GM19351 (cell line): Measurements from ENCODE around the gene RPRD2.

Experiments used
- ATAC-seq: cut with Tn5 transposase; IDR thresholded peaks from one replicate; pipeline ENCODE4 v1.9.1; 2021; ENCODE audit warnings: mild to moderate bottlenecking, moderate library complexity; ENCODE audit not compliant: unreplicated experiment

Gene RPRD2

DNA sequence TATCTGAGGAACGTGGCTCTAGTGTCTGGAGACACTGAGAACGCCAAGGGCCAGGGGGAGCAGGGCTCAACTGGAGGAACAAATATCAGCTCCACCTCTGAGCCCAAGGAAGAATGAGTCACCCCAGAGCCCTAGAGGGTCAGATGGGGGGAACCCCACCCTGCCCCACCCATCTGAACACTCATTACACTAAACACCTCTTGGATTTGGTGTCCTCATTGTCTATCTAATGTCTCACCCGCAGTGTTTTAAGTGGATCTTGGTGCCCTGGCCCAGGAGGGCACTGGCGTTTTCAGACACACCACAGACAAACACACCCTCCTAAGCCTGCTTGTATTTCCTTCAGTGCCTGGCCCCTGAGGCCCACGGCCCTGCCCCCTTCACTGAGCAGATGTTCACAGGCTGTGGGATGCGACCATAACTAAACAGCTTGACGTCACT, 149.4 kb downstream of the RPRD2 start:
- no peak for ATAC-seq

DNA sequence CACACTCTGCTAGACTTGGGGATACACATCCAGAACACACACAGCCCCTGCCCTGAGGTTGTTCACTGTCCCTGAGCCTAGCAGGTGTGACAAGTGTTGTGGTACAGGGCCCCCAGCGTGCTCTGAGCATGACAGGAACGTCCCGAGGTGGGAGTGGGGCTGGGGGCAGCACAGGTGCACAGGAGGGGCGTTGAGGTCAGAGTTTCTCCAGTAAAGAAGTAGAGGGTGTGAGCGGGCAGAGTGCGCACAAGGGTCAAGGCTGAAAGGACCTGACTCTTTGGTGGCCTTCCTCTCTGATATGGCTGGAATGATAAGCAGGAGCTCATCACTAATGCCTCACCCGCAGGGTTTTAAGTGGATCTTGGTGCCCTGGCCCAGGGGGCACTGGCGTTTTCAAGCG, 150.3 kb downstream of the RPRD2 start:
- no peak for ATAC-seq

DNA sequence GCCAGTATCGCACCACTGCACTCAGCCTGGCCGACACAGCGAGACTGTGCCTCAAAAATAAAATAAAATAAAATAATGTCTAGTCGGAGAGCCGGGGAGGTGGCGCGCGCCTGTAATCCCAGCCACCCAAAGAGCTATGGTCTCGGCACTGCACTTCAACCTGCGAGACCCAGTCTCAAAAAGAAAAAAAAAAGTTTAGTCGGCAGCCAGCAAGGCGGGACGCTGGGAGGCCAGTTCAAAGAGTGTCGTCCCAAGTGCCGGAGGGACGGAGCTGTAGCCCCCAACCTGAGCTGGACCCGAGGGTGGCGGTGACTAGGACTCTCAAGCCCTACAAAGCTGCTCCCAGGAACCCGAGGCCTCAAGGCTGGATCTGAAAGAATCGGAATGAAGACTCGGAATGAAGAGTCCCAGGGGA, 151.0 kb downstream of the RPRD2 start:
- peak; percentile 5 for ATAC-seq

DNA sequence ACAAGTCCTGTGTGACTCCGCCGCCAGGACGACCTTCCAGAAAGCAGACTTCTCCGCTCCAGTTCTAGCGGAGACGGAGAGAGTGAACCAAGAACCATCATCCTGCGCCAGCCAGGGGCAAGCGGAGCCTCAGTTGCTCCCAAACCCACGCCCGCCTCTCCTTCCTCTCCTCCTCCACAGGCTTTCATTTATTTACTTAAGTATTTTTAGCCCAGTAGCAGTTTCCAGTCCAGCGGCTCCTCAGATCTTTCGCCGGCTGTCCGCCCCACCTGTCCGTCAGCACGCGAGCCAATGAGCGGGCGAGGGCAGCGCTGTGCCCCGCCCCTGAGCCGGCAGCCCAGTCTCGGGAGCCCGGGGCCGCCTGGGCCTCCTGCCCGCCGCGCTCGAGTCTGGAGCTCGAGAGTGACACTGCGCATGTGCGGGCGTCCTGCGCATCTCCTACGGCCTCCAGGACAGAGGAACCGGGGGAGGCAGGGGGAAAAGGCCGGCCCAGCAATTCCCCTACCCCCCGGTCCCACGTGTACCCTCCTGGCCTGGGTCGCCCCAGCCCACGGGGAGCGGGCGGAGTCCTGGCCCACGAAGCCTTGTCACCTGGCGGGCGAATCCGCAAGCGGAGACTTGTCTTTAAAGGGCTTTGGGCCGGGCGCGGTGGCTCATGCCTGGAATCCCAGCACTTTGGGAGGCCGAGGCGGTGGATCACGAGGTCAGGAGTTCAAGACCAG, 151.5 kb downstream of the RPRD2 start, which contains the start of gene FALEC:
Gene FALEC (plus strand): TSS at position 425 of the 722 bp plus-strand sequence.
- peak; percentile 97 for ATAC-seq

GRCh38 chr1:150516050-150516591, 152.2 kb downstream of the RPRD2 start:
- no peak for ATAC-seq

DNA sequence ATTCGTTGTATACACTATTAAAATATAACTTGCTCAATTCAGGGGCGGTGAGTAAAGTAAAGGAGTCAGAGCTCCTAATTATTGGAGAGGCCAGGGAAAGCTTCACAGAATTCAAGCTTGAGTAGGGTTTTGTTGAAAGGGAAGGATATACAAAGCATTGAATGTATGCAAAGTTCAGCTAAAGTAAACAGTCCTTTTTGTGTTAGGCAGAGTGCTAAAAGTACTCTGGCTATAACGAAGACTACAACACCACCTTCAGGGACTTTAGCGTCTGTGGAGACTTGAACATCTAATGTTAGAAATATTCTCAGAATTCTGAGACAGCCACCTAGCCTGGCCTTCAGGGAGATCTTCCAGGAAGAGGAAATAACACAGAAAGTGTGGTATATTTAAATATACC, 152.7 kb downstream of the RPRD2 start:
- ATAC-seq, result no peak

DNA sequence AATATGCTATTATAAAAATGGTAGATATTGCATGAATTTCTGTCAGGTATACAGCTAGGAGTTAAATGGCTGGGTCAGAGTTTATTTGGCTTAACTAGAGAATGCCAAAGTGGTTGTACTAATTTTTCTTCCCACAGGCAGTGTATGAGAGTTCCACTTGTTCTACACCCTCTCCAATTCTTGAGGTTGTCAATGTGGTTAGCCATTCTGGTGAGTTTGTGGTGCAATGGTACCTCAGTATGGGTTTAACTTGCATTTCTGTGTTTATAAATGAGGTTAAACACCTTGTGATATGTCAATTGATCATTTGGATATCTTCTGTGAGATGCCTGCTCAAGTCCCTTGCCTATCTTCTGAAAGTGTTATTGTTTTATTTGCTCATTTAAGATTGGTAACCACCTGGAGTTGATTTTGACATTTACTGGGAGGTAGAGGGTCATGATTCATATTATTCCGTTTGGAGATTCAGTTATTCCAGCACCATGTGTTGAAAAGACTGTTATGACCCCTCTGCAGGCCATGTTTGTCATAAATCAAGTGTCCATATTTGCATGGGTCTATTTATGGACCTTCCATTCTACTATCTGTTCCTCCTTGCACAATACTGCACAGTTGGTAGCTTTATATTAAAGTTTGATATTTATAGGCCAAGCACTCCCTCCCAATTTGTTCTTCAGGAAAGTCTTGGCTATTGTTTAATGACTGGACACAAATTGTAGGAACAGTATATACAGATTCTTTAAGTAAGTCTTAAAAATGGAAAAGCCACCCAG, 157.4 kb downstream of the RPRD2 start:
- no peak for ATAC-seq

DNA sequence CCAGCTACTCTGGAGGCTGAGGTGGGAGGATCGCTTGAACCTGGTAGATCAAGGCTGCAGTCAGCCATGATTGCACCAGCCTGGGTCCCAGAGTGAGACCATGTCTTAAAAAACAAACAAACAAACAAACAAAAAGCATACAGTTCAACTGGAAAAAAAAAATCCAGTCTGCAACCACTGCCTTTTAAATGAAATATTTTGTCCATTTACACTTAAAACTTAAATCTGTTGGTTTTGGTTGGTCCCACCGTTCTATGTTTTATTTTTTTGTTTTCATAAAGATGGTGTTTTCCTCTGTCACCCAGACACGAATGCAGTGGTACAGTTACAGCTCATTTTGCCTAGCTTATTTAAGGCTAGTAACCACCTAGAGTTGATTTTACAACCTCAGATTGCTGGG, 161.4 kb downstream of the RPRD2 start:
- ATAC-seq, result no peak
